GM18511 (cell line): ENCODE data around the gene FRMPD2.
"Not testable (repeated sequence)": the region's sequence is repeated elsewhere in the genome, so short reads cannot be mapped to it uniquely, and the experiment has no call there.

Source experiments
- ATAC-seq: cut with Tn5 transposase; IDR thresholded peaks from one replicate; pipeline ENCODE4 v1.9.1; 2021; ENCODE audit warnings: mild to moderate bottlenecking, moderate library complexity; ENCODE audit not compliant: unreplicated experiment

Gene FRMPD2

DNA sequence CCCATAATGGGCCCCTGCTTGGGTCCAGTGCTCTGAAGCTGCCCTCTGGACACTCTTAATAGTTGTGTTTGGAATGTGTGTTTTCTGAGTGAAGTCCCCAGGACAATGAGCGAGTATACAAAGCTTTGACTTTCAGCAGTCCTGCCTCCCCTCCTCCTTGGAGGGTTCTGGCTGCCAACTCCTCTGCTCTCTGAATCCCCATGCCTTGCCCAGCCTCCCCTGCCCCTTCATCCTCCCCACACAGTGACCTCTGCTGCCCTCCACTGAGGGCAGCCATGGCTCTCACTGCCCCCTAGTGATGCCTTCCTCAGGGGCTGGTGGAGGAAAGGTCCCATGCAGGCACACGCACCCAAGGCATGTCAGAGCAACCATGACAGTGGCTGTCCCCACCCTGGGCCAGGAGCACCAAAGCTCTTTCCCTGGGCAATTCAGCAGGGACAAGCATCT, 40.9 kb downstream of the FRMPD2 start:
- no peak for ATAC-seq

DNA sequence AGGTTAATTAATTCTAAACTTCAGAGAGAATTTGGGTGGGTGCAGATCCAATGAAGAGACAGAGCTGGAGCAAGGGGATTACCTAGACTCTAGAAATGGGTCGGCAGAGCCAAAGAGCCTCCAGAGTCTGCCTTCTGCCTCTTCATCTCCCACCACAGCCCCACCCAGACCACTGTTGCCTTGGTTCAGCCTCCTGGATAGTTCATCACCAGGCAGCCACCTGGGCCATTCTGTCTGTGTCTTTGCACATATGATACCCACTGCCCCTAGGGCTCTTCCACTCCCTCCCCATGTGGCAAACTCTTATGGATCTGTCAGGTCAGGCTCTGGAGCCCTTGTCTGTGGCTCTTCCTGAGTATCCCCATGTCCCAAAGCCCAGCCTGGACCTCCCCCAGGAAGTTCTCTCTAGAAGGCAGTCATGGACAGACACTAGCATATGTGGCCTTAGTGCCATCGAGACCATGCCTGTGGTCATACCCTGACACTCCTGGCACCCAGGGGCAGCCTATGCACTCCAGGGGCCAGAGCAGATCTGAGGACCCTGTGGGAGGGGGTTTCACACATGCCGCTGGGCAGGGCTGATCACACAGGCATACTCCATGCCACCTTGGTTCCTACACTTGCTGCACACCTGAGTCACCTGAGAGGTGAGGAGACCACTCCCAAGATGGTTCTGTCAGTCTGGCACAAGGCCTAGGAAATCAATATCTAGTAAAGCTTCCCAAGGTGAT, 41.6 kb downstream of the FRMPD2 start:
- no peak for ATAC-seq

DNA sequence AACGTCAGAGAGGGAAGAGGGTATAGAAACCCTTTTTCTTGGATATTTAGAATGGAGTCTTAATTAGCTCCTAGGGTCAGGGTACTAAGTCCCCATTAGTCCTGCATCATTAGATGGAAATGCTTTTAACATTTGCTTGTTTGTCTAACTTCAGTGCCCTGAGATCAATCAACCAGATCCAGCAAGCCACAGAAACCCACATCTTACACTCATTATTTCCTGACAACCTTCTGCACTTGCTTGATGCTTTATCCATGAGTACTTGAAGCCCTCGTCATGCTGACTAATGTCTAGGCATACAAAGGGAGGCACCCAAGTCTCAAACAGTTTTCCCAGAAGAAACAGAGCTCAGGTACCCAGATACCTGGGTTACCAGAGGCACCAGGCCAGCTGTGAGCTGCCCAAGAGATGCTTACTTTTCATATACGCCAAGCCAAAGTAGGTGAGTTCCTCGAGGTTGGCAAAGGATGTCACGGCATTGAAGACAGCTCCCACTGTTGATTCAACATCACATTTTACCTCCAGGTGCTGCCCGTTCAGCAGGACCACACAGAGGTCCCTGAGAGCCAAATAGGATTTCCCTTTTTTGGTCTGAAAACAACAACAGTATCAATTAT, 42.7 kb downstream of the FRMPD2 start:
- ATAC-seq = peak; percentile 86

DNA sequence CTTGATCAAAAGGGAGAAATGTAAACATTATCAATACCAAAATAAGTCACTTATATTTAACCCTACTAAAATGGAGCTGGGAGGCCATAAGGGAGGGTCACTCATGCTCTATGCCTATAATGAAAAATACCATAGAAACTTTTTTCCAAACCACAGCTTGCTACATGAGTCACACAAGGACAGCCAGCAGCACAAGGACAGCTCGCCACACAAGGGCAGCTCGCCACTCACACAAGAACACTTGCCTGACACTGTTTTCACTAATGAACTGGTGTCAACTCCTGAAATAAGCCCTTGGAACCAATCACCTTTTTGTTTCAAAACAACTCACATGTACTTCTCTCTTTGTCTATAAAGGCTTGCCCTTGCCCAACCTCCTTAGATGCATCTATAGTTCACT, 43.3 kb downstream of the FRMPD2 start:
- ATAC-seq = peak; percentile 67

DNA sequence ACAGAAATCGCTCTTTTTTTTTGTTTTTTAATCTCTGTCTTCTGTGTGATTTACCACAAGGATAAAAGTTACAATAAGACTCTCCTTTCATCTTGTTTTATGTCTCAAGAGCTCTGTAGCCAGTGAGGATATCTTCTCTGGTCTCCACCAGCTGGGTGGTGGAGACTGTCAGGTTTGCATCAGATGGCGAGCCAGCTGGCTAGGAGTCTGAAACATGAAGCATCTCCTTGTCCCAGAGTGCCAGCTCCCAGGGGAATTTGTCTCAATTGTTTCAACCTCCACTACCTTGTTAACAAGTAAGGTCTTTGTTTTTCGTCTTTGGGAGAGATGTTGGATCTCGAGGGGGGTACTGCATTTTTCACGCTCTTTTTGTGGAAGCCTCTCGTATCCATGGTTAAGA, 47.3 kb downstream of the FRMPD2 start:
- no peak for ATAC-seq

DNA sequence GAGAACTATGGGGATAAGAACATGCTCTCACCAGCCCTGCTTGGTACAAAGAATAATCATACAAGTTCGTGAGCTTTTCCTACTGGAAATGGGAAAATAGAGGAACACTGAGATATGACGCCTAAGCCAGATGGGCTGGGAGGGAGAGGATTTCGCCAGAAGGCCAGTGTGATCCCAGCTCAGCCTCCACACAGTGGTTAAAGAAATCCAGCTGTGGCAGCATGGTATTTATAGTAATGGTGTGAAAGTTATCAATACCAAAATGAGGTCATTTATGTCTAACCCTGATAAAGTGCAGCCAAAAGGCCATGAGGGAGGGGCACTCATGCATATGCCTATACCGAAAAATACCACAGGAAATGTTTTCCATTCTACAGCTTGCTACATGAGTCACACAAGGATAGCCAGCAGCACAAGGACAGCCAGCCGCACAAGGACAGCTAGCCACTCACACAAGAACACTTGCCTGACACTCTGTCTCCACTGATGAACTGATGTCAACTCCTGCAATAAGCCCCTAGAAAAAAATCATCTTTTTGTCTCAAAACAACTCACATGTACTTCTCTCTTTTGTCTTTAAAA, 49.4 kb downstream of the FRMPD2 start:
- no peak for ATAC-seq

DNA sequence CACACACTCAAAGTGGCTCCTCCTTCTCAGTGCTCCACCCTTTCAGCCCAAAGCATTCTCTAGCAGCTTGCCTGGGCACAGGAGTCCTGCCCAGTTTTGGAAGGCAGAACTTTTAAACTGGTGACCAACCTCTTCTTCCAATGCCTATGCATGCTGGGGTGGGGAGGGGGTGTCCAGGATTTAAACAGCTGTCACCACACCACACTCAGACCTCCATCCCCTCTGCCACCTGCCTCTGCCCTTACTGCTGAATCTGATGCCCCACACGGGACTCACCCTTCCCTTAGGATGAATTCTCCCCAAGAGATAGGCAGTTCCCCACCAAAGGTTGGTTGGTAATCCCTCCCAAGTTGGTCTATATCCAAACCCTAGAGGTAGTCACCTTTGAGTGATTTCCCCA, 50.2 kb downstream of the FRMPD2 start:
- ATAC-seq = no peak

DNA sequence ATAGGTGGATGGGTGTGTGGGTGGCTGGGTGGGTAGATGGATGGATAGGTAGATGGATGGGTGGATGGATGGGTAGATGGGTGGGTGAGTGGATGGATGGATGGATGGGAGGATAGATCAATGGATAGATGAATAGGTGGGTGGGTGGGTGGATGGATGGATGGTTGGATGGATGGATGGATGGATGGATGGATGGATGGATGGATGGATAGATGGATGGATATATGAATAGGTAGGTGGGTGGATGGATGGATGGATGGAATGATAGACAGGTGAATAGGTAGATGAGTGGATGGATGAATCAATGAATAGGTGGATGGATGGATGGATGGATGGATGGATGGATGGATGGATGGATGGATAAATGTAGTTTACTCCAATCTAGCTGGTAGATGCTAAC, 52.7 kb downstream of the FRMPD2 start:
- ATAC-seq = no peak

DNA sequence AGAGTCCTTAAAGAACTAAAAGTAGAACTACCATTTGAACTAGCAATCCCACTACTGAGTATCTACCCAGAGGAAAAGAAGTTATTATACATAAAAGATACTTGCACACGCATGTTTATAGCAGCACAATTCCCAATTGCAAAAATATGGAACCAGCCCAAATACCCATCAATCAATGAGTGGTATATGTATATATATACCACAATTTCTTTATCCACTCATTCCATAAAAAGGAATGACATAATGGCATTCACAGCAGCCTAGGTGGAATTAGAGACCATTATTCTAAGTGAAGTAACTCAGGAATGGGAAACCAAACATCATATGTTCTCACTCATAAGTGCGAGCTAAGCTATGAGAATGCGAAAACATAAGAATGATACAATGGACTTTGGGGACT, 53.5 kb downstream of the FRMPD2 start:
- not testable (repeated sequence) for ATAC-seq

DNA sequence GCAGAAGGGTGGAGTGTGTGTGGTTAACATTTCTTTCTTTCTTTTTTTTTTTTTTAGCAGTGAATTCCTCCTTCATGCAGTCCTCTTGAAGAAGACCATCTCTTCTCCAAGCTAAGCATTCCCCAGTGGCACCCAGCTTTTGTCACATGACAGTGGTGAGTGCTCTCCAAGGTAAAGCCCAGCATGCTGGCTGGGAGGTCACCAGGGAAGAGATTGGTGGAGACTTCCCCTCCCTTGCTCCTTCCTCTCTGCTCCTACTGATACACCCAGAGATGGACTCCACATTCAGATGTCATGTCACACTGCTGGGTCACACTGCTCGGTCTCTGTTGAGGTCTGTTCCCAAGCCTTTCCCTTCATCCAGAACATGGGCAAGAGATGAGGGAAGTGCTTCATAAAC, 55.3 kb downstream of the FRMPD2 start:
- no peak for ATAC-seq

DNA sequence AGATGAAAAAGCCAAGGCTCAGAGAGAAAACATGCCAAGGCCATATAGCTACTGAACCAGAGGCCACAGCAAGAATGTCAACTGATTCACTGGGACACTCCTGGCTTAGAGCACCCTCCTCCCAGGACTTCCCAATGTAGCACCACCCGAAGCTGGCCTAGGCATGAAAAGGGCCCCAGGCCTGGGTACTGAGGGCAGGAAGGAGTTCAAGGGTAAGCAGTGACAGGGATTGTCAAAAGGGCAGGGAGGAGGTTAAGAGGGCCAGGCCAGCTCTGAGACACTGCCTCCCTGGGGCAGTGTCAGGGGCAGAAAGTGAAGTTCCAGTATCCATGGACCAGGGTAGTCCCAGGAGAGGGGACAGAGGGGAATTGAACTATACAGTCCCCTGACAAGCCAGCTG, 57.8 kb downstream of the FRMPD2 start:
- ATAC-seq = no peak

DNA sequence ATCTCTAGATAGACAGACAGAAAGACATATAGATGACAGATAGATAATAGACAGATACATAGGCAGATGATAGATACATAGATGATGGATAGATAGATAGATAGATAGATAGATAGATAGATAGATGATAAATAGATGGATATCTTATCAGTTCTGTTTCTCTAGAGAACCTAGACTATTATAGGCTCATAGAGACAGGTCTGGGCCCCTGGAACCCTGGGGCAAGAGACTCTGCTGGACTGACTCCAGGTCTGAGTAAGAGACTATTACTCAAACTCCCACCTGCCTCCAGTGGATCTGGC, 58.3 kb downstream of the FRMPD2 start:
- no peak for ATAC-seq

DNA sequence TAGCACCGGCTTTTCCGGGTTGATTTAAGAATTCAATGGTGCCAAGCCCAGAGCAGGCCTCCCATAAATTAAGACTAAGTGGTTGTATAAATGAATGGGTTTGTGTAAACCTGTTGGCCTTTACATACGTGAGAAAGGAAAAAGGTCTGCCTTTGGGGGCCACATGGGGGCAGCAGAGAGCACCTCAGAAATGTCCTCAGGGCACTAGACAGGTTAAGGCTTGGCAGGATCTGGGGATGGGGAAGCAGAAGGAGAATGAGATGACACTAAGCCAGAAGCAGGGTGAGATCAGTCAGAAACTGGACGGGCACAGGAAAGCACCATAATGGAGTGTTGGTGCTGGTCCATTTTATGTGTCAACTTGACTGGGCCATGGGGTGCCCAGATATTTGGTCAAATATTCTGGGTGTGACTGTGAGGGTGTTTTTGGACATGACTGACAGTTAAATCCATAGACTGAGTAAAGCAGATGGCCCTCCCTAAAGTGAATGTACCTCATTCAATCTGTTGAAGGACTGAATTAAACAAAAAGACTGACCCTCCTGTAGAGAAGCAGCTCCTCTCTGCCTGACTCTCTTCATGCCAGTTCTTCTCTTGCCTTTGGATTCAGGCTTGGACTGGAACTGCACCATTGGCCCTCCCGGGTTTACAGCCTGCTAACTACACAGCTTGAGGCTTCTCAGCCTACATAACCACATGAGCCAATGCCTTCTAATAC, 58.9 kb downstream of the FRMPD2 start:
- no peak for ATAC-seq

DNA sequence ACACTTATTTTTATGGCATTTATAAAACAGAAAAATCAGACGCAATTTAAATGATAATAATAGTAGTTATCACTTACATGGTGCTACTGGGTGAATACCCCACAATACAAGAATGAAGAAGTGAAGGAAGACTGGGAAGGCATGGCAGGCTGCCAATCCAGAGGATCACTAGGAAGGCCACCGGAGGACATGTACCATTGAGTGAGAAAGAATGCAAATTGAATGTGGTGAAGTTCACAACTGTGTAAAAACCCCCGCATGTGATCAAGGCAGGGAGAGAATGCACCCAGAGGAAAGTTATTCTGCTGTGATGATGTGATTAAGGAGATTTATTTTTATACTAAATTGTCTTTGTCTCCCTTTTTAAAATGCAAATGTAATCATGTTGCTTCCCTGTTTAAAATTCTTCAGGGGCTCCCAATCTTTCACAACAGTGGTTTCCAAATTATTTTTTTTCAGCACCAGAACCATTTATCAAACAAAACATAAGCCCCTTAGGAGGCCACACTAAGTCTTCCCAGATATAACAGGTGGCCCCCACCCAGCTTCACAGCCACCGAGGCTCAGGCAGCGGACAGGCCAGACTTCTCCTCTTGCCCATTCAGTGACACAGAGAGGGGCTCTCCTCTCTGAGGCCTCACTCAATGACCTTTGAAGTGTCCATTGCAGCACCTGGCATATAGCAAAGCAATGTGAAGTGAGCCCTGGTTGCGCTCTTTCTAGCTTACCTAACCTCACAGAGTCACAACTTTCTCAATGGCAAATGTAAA, 59.6 kb downstream of the FRMPD2 start:
- no peak for ATAC-seq

DNA sequence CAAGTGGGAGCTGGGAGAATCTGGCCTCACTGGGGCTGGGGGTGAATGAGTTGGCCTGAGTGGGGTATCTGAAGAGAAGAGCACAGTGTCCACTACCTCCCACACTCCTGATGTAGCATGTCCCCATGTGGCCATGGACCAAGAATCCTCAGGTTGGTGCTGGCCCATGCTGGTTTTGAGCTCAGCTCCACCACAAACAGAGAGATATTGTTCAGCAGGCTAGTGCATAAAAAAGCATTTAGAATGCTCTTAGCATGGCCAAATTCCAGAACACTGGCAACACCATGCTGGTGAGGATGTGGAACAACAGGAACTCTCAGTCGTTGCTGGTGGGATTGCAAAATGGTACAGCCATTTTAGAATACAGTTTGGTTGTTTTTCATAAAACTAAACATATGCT, 61.4 kb downstream of the FRMPD2 start:
- ATAC-seq = no peak

DNA sequence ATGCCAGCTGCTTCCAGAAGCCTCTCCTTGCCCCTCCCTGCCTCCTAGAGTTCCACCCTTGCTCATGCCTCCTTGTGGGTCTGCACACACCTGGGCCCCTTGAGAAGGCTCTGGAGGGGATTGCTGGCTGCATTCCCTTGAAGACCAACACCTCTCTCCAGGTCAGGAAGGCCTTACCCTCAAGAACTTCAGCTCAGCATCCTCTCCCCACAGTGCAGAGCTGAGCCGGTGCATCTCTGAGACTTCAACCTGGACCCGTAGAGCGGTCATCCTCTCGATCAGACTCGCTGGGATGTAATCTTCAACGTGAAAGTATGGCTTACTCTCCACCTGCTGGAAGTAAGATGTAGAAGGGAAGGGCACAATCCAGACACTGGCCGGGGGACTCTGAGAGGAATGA, 62.7 kb downstream of the FRMPD2 start:
- no peak for ATAC-seq

DNA sequence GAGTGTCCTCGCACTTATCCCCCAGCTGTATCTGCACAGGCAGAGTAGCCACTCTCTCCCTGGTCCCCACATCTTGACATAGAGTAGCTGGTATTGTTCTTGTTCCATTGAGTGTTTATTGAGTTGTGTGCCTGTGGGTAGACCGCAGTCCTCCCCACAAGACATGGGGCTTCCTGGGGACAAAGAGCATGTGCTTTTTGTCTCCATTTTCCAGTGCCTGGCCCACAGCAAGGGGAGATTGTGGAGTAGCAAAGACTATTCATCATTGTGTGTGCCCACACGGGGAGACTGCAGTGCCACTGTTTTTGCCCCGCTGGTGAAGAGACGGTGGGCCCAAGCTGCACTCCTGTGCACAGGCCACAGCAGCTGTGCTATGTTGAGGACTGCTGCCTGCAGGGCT, 63.5 kb downstream of the FRMPD2 start:
- ATAC-seq = no peak

DNA sequence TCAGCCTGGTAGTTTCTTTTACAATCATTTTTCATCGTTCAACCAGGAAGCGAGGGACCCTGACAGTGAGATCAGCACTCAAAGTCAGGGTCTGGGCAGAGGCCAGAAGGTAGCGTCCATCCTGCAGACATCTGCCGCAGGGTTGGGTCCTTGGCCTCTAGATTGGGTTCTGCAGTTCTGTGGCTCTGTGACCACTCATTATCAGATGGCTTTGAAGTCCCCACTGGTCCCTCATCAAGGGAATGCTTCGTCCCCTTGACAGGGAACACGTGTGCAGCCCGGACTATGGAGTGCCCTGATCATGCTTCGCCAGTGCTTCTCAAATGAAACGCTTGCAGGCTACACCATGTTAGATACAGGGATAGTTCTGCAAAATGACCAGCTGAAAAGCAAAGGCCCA, 64.1 kb downstream of the FRMPD2 start:
- no peak for ATAC-seq

DNA sequence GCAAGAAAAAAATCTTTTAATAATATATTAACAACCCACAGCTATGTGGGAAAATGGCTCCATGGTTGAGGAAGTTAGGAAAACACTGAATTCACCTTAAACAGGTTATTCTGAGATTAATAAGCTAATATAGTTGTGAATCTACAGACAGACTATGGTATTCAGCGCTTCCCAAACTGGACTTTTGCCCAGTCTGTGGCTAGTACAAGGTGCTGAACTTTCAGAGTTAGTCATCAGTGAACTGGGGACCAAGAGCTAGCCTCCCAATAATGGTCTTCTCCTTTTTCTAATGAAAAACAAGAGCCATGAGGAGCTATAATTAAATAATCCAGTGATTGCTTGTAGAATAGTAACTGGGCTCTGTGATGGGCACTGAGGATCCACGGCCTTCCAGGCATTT, 65.3 kb downstream of the FRMPD2 start:
- no peak for ATAC-seq

DNA sequence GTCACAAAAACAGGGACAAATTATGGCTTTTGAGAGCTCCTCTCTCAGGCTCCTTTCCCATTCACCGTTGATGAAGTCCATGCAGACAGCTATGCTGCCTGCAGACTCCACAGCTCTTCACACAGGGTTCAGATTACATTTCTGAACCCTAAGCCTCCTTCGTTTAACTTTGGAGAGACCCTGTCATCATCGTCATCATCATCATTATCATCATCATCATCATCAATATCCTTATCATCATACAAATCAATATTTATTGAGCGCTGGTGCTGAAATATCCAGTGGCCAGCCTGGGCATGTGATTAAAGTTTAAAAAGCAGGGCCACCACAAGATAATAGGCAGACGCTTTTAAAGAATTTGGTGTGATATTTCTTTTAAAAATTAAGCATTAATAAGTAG, 66.6 kb downstream of the FRMPD2 start:
- no peak for ATAC-seq
